Embryonic facial prominence (tissue), 1 donor: ENCODE results near the gene MEF2C.
A peak's percentile ranks its signal among the peaks of the same experiment; 100 is the strongest.

Source experiments
- DNase-seq: peaks from one replicate; pipeline ENCODE4 v3.0.0-alpha.2; 2016; ENCODE audit errors: extremely low spot score

MEF2C gene

DNA sequence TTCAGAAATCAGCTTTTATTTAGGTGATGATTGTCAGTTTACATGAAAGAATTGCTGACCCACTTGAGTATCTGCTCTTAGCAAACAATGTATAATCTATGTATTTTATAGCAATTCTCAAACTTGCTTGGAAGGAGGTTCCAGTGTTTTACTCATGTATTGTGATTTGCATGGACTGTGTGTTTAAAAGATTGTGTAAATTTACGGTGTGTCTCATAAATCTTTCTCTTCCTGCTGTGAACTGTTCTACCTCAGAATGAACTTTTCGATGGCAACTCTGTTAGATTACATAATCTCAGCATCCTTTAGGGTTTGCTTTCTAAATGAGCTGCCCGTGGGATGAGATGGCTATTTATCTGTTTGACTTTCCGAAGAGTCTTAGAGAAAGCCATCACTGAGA is 122.5 kb downstream of the MEF2C start:
- DNase-seq, result no peak

DNA sequence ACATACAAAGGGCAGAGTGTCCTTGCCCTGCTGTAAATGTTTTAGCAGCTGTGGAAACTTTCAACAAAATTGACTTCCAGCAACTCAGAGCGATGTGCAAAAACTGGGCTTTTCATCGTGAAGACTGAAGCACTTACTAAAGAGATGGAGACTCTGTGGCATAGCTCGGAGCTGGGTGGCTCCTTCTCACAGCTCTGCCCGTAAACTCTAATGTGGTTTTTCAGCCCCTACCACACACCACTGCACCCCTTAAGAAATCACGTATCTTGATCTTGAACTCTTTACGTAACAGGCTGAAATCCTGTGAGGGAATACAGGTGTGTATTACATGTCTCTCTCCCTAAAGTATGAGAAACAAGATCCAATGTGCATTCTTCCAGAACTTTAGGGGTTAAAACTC is 124.4 kb downstream of the MEF2C start:
- no peak for DNase-seq

DNA sequence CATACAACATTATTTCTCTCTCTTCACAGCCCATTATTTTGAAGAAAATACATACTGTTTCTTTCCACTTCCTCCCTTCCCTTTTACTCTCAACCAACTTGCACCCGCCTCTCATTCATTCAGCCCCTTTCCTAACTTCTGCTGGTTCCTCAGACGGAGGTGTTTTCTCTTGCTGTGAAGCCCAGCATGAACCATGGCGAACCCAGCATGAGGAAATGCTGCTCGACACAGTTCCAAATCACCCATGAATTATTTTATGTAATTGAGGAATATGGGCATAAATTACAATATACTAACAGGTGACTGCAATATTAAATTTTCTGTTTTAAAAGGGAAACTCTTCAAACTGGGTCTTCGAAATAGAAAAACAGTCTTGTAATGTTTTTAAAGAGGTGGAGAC is 124.8 kb downstream of the MEF2C start:
- DNase-seq, result no peak

DNA sequence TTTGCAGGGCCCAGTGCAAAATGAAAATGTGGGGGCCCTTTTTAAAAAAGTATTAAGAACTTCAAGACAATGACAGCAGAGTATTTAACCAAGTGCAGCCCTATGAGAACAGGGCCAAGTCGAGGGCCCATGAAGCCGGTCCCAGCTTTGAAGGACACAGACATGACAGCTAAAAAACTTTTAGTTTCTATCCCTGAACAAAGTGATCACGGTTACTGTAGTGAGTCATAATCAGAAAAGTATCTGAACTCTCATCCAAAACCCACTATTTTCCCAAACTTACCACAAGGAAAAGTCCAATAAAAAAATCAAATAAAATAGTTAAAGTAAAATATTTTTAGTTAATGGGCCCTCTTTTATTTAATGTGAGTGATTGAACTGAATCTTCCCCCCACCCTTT is 126.0 kb downstream of the MEF2C start:
- no peak for DNase-seq

DNA sequence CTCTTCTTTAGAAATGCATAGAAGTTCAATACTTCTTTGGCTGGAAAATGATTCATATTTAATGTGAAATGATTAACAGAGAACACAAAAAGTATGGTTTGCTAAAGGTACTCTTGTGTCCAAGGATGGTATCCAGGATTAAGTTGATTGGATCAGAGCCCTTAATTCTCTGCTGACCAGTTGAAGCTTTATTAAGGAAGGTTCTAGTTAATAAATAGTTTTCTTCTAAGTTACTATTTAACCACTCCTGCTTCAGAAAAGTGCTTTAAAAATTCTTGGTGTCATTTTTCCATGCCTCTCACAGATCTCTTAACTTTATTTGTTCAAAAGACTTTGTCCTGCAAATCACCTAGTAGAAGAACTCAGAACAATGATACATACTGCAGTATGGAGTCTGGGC is 134.3 kb downstream of the MEF2C start:
- no peak for DNase-seq

DNA sequence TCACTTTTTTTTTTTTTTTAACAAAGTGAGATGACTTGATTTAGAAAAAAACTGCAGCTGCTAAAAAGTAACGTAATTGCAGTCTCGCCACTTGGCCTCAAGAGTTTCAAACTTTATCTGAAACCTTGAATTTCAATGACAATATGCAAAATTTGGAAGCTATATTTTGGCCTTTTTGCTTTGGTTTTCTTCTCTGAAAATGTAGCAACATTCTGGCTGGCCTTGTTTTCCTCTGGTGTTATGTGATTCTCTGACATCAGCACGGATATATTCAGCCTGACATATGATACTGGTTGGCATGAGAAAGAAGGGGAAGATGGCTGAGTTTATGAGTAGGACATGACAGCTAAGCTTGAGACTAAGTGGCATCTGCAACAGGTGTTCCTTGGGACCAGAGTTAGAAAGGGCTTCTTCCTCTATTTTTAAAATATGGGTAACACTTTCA is 136.5 kb downstream of the MEF2C start:
- DNase-seq, result no peak

DNA sequence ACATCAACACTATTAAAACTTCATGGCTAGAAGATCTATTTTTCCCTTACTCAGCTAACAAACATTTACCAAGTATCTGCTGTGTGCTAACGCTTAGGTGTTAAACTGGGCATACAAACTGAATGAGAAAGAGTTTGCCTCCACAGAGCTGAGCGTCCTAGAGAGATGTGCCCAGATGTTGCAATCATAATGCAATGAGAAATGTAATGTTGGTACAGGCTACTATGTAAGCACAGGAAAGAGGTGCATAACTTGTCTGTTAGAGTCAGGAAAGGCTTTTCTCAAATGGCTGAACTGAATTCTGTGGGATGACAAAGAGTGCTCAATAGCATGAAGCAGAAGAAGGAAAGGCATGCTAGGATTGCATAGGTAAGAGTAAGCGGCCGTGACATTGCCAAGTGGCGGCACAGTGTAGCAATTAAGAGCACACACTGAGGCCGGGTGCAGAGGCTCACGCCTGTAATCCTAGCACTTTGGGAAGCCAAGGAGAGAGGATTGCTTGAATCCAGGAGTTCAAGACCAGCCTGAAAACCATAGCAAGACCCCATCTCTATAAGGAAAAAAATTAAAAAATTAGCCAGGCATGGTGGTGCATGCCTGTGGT is 137.8 kb downstream of the MEF2C start:
- no peak for DNase-seq

DNA sequence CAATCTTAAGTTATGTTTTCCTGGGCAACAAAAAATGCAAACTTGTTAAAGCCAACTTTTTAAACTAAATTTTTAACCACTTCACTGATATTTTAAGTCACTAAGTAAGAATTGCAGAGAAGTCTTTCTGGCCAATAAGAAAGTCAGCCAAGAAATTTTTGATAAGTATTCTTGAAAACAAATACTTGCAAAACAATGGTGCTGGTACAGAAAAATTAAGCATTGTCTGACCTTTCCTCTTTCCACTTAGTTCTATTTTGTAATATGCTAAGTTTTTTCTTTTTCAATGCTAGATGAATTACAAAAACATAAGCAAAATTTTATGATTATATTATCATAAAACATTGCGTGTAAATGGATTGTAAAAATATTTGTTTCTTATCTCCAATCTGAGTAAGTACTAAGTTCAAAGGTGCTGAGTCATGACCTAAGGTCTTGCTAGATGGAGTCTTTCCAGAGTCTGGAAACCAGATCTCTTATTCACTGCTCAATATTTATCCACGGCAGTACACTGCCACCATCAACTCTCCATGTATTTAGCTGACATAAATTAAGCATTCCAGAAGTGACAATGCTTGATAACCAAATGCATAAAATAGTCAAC is 139.7 kb downstream of the MEF2C start:
- no peak for DNase-seq

DNA sequence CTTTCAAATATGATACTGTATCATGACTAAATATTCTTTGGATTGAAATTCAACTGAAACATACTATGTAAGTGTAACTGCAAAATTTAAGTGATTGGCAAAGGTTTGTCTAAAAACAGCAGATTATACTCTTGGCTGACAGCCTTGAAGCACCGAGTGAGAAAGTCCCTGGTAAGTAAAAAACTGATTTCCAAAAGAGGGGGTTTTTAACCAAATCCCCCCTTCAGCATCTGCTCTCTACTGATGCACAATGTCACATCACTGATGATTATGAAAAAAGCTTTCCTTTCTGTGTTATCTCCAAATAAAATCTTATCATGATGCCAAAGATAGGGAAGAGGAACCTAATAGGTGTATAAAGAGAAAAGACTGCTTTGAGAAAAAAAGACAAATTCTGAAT is 141.0 kb downstream of the MEF2C start:
- no peak for DNase-seq

DNA sequence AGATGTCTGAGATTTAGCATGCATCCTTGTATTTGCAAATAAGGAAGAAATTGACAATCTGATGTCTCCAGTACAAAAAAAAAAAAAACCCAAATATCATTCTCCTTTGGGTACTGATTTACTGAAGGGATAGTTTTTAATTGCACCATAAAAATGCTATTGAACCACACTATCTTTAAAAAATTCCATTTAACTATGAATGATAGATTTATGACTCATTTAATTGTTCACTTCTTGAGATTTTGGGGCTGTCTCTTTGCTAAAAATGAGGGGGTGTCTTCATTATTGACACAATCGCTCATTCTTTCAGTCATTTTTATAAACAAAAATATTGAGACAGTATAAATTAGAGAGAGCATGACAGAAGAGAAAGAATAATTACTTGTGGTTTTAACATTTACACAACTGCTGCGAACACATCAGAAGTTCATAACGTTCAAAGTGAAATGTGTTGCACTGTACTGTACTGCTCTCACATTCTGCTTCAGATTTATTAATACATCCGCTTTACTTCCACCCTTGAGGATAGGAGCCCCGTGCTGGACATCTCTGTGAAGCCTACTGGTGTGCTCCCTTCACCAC is 142.3 kb downstream of the MEF2C start:
- no peak for DNase-seq

DNA sequence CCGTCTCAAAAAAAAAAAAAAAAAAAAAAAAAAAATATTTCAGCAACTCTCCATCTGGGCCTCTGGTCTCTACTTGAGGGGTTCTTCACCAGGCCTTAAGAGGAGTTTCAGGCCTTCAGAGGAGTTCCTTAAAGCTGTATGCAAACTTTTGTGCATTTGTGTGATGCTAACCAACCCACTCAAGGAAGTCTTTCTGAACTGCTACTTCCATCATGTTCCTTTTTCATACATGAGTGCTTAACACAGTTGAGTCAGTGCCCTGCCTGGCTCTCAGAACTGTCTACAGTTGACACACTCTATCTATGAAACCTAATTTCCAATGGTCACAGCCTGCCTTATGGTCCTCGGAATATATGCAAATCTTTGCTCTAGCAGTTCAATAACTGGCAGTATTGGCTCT is 146.5 kb downstream of the MEF2C start:
- no peak for DNase-seq

DNA sequence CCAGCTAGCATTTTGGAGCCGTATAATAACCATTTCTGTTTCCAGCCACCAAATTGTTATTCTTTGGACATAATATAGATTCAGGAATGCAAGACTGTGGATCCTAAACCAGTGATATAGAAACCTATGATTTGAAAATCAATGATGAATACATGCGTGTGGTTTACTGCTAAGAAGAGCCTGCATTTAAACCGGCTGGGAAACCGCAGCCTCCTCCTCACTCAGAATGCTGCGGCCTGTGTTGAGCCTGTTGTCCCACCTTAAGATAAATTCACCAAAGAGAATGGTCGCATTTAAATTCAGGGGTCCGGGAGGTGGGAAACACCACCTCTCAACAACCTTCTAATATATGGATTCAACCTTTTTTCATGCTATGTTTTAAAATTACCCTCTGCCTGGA is 148.0 kb downstream of the MEF2C start:
- DNase-seq, result no peak

DNA sequence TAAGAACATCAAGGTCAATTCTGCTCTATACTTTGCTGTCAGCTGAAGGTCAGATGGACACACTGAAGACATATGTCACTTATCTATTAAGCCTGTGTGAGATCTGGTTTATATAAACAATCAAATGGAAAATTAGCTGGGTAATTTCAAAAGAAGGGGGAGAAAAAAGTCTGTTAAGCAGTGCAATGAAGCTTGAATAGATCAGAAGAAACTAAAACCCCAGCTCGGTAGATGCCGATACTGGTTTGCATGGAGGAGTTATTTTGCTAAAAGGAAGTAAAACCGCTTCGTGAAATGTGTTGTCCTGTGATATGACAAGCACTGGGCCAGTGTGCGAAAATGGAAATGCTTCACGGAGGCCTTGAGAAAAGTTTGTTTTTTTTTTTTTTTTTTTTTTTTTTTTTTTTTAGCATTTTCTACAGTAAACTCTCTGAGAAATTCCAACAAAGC is 148.8 kb downstream of the MEF2C start:
- DNase-seq, result no peak

DNA sequence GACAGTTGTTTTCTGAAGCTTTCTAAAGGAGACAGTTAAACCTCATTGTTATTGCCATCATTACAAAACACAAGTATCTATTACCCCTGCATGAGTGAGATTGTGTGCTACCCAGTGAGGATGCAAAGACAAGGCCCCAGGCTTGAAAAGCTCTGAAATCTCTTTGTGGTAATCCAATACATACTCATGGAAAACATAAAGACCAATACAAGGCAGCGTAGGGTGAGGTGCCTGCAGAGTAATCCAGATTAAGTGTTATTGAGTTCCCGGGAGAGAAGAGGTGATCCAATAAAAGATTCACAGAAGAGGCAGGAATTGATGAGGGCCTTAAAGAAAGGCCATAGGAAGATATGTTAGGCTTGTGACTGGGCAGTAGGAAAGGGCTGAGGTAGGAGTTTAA is 150.1 kb downstream of the MEF2C start:
- no peak for DNase-seq

DNA sequence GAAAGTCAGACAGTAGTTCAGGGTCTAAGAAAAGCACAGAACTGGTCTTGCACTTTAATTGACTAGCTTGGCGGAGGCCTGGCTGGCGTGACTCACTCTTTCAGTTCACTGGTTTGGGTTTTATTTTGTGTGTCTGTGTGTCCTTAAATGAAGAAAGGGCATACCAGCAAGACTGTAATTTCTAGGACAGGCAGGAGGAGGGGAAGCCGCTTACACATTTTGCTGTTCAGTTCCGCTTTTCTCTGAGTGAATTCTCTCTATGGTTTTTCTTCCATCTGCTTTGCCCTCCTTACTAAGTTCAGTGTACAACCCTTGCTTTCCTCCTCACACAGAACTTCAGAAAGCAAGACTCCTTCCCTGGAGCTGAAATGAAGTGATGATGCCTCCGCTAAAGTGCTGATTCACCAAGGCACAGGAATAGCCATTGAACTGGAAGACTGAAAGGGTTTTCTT is 150.8 kb downstream of the MEF2C start:
- DNase-seq, result no peak

DNA sequence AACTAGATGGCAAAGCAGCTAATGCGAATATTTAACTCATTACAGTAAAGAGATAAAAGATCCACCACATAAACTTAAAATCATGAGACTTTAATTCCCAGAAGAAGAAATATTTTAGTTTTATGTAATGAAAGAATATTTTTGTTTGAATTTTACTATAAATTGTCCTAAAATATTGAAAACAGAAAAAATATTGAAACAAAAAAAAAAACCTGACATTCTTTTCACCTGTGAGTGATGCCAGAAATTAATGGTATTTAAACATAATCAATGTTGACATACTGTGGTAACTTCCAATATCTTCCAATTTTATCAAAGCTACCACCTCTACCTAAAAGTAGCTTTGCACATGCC is 153.2 kb downstream of the MEF2C start:
- DNase-seq, result no peak

DNA sequence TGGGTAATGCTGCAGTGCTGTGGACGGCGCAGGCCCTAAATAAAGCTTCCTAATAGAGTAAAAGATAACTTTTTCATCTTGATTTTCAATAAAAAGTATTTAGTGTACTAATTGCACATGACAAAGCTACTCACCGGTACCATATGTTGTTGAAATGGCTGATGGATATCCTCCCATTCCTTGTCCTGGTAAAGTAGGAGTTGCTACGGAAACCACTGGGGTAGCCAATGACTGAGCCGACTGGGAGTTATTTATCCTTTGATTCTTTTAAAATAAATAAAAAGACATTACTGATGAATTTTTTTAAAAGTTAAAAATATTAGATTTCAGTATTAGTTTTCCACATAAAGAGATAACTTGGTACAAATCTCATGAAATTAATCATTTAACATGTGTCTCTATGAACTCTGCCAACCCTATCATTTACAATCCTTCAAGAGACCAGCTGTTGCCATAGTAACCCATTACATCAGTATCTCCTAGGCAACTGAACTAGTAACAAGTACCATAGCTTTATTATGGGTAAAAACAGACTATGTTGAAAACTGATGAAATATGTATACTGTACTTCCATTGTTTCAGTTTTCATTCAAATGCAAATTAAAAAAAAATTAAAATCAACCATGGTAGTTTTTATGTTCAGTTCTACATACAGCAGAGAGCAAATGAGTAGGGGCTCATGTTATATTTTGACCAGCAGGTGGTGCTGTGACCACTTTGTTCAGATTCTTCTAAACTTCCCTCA is 153.7 kb downstream of the MEF2C start:
- DNase-seq, result peak; percentile 78

DNA sequence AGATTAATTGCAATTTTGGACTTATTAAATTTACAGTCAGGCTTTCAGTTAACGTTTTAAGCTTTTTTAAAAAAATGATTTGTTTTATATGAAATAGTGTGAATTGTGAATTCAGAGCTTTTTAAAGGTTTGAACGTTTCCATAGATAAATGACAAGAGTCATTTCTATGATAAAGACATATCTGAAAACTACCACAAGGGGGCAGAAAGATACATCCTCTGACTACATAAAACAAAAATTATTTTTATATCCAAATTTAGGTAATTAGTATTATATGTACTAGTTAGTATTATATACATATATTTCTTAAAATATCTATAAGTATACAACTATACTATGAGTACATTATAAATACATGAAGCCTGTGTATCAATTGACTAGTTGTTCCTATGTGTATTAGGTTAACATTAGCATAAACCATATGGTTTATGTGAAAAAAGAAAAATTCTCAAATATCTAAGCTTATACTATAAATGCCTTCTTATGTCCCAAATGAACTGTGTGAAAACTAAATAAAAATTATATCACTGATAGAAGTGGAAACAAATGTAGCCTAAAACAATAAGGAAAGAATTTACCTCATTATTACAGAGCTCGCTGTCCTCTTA is 155.2 kb downstream of the MEF2C start:
- no peak for DNase-seq

DNA sequence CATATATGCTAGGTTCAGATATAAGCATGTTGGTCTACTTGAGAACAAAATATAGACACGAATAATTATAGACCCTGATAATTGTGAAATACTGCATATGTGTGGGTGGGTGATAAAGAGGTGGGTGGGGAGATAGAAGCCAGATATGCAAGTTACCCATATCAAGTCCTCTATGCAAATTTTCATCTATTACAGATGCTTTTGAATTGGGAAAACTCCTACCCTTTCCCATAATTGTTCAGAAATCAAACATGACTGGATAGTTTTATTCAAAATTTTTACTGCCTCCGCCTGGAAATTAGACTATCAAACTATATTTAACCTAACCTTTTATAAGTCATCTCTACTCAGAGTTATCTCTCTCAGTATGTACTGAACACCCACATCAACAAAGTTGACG is 157.5 kb downstream of the MEF2C start:
- no peak for DNase-seq

DNA sequence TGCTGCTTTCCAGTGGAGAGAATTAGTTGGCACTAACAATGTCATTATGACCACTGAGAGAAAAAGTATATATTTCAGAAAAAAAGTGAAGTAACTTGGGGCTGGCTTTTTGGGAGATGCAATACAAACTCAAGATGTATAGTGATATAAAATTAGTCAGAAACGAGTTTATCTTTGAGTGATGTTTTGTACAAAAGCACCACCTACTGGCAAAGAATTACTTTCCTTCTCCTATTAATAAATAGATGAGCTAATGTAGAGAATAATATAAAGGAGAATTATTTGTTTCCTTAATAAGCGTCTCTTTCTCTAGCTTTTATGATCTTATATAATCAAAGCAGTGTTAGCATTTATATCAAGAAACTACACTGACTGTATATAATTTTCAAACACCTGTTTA is 158.8 kb downstream of the MEF2C start:
- DNase-seq, result no peak

DNA sequence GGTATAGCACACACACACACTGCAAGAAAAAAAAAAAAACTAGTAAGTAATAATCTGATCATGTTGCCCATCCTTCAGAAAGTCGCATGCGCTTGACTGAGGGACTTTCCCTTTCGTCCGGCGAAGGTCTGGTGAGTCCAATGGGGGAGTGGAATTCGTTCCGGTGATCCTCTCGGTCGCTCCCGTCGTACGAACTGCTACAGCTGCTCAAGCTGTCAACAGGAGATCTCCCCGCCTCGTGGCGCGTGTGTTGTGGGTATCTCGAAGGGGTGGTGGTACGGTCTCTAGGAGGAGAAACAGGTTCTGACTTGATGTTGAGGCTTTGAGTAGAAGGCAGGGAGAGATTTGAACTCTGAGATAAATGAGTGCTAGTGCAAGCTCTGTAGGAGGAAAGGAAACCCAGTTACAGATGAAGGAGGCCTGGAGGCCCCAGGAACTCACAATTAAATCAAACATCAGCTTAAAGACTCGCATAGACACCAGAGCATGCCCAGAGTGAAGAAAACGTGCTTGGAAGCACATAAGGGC is 160.4 kb downstream of the MEF2C start:
- DNase-seq, result no peak

DNA sequence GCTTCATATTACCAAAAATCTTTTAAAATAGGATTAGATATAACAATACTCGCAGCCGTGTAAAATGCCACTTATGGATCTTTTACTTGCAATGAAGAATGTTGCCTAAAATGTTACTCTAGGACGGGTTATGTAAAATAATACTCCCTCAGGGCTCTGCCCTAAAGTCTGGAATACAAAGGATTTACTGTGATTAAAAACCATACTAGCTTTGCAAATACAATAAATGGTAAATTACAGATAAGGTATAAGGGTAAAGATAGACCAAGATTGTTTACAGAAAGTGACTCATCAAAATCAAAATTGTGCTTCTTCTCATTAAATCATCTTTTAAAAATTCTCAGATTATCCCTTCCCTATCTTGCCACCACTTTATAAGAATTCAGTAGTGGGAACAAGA is 163.6 kb downstream of the MEF2C start:
- DNase-seq, result no peak
